Neuronal stem cell (in vitro differentiated cells): Measurements from ENCODE around the gene CDKN3.

Experiments used
- DNase-seq: peaks from one replicate; pipeline ENCODE4 v3.0.0-alpha.2; 2013; ENCODE audit warnings: low spot score
- H2AFZ ChIP-seq: one replicate; pipeline ENCODE4 v1.6.1; 2013; ENCODE audit warnings: mild to moderate bottlenecking, low read length, inconsistent platforms
- H2AK5ac ChIP-seq: 2 replicates; pipeline ENCODE4 v1.6.1; 2013; ENCODE audit warnings: low read depth, mild to moderate bottlenecking, inconsistent platforms, low read length, moderate library complexity, mixed read lengths
- H2BK120ac ChIP-seq: 2 replicates; pipeline ENCODE4 v1.6.1; 2013; ENCODE audit warnings: low read depth, mild to moderate bottlenecking, inconsistent platforms, low read length, moderate library complexity, mixed read lengths
- H2BK12ac ChIP-seq: one replicate; pipeline ENCODE4 v1.6.1; 2013; ENCODE audit warnings: low read length, inconsistent platforms
- H2BK15ac ChIP-seq: 2 replicates; pipeline ENCODE4 v1.6.1; 2013; ENCODE audit warnings: mild to moderate bottlenecking, low read length, inconsistent platforms, mixed read lengths
- H2BK5ac ChIP-seq: one replicate; pipeline ENCODE4 v1.6.1; 2013; ENCODE audit warnings: inconsistent platforms, mild to moderate bottlenecking, low read length, moderate library complexity
- H3K14ac ChIP-seq: one replicate; pipeline ENCODE4 v1.6.1; 2013; ENCODE audit warnings: low read length, inconsistent platforms
- H3K18ac ChIP-seq: 2 replicates; pipeline ENCODE4 v1.6.1; 2013; ENCODE audit warnings: low read length, inconsistent platforms
- H3K23ac ChIP-seq: 2 replicates; pipeline ENCODE4 v1.6.1; 2013; ENCODE audit warnings: low read depth, mild to moderate bottlenecking, mixed read lengths, low read length, inconsistent platforms; ENCODE audit not compliant: poor library complexity
- H3K27ac ChIP-seq: replicated peaks from 3 replicates; pipeline ENCODE4 v1.5.1; 2013; ENCODE audit warnings: low read length, inconsistent platforms
- H3K27me3 ChIP-seq, 3 experiments: 2 replicates each; pipeline ENCODE4 v1.6.1; 2013; ENCODE audit warnings: low read length in 3 of 3, mild to moderate bottlenecking in 2 of 3, inconsistent platforms in 1 of 3, low read depth in 1 of 3, mixed read lengths in 1 of 3, moderate library complexity in 1 of 3; ENCODE audit not compliant: control insufficient read depth in 3 of 3, insufficient read depth in 3 of 3
- H3K36me3 ChIP-seq, 2 donors: replicated peaks in 1 of 2; 2 replicates each; pipeline ENCODE4 v1.6.1; 2013; ENCODE audit warnings: low read length in 2 of 2; ENCODE audit not compliant: control insufficient read depth in 2 of 2, insufficient read depth in 2 of 2
- H3K4ac ChIP-seq: 2 replicates; pipeline ENCODE4 v1.6.1; 2013; ENCODE audit warnings: inconsistent platforms, mild to moderate bottlenecking, low read length, moderate library complexity
- H3K4me1 ChIP-seq, 2 donors: 1 replicate in 1 of 2; 2 replicates in 1 of 2; pipeline ENCODE4 v1.6.1; 2013; ENCODE audit warnings: low read length in 2 of 2, low read depth in 1 of 2; ENCODE audit not compliant: control insufficient read depth in 2 of 2, insufficient read depth in 1 of 2
- H3K4me2 ChIP-seq: one replicate; pipeline ENCODE4 v1.6.1; 2013; ENCODE audit warnings: mild to moderate bottlenecking, low read length, inconsistent platforms; ENCODE audit not compliant: insufficient read depth, poor library complexity, severe bottlenecking
- H3K4me3 ChIP-seq, 2 donors: 2 replicates each; pipeline ENCODE4 v1.5.1; 2013; ENCODE audit warnings: low read length in 2 of 2, mild to moderate bottlenecking in 2 of 2, inconsistent platforms in 1 of 2, moderate library complexity in 1 of 2
- H3K79me1 ChIP-seq: one replicate; pipeline ENCODE4 v1.6.1; 2013; ENCODE audit warnings: low read depth, mild to moderate bottlenecking, inconsistent platforms, low read length, moderate library complexity
- H3K9ac ChIP-seq: one replicate; pipeline ENCODE4 v1.6.1; 2013; ENCODE audit warnings: mild to moderate bottlenecking, low read depth, low read length, inconsistent platforms; ENCODE audit not compliant: poor library complexity
- H3K9me3 ChIP-seq, 2 donors: replicated peaks in 1 of 2; 2 replicates each; pipeline versions ENCODE3 to v1.6.1; 2013; ENCODE audit warnings: low read length in 2 of 2, mild to moderate bottlenecking in 2 of 2, inconsistent platforms in 1 of 2, low read depth in 1 of 2, mixed read lengths in 1 of 2, moderate library complexity in 1 of 2; ENCODE audit not compliant: control insufficient read depth in 2 of 2, insufficient read depth in 1 of 2
- H4K8ac ChIP-seq: one replicate; pipeline ENCODE4 v1.6.1; 2013; ENCODE audit warnings: low read depth, mild to moderate bottlenecking, inconsistent platforms, low read length, moderate library complexity
- H4K91ac ChIP-seq: one replicate; pipeline ENCODE4 v1.6.1; 2013; ENCODE audit warnings: low read length, low read depth, mild to moderate bottlenecking, inconsistent platforms; ENCODE audit not compliant: poor library complexity
- WGBS, 2 donors: extraction: QIAGEN DNeasy Blood & Tissue Kit; methylation state at CpG; one replicate each; pipeline ENCODE4 v1.1.7; 2013; ENCODE audit warnings: missing lambda C conversion rate in 2 of 2, mixed read lengths in 1 of 2; ENCODE audit not compliant: insufficient read length in 2 of 2, insufficient replicate concordance in 1 of 2; ENCODE audit errors: extremely low coverage in 2 of 2; 5-methylcytosine and 5-hydroxymethylcytosine counted together

CDKN3 gene

DNA sequence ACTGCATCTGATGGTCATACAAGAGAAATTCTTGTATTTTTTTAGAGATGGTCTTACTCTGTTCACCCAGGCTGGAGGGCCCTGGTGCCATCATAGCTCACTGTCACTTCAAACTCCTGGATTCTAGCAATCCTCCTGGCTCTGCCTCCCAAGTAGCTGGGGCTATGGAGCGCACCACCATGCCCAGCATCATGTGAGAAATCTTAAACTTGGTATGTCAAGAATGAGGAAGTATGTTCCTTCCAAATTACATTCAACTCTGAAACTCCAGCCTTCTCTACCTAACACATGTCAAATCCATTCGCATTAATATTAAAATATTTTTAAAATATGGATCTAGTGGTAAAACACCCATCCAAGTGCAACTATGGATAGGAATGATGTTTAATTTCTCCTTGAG lies 27.5 kb upstream of the CDKN3 start:
- DNase-seq, result no peak
- no peak overlapping the region for H2BK15ac ChIP-seq
- no peak overlapping the region for H3K14ac ChIP-seq
- no peak overlapping the region for H4K8ac ChIP-seq
- H3K9me3 ChIP-seq, result no peaks in the 10 kb centered on the region
- no peak overlapping the region for H3K18ac ChIP-seq
- no peaks in the 10 kb centered on the region for H3K79me1 ChIP-seq
- no peak overlapping the region for H3K27ac ChIP-seq
- peaks cover 0 to 40% (median 0%) of the 10 kb centered on the region in 3 experiments for H3K27me3 ChIP-seq
- no peaks in the 10 kb centered on the region for H3K36me3 ChIP-seq
- H3K4ac ChIP-seq, result no peak overlapping the region
- no peak overlapping the region for H2AFZ ChIP-seq
- H3K23ac ChIP-seq, result no peak overlapping the region
- H2BK12ac ChIP-seq, result no peak overlapping the region
- H3K4me2 ChIP-seq, result no peak overlapping the region
- peaks cover 0 to 3% of the 10 kb centered on the region in 2 donors for H3K4me1 ChIP-seq
- H2BK5ac ChIP-seq, result no peak overlapping the region
- no peak overlapping the region for H3K9ac ChIP-seq
- H4K91ac ChIP-seq, result no peak overlapping the region
- WGBS, 2 donors, result 100% methylated on average over 1 of the region's 2 CpGs; no CpG with 5 or more reads in 1 of the 2 donors
- H2AK5ac ChIP-seq, result no peak overlapping the region
- H3K4me3 ChIP-seq, result no peak overlapping the region
- no peak overlapping the region for H2BK120ac ChIP-seq

DNA sequence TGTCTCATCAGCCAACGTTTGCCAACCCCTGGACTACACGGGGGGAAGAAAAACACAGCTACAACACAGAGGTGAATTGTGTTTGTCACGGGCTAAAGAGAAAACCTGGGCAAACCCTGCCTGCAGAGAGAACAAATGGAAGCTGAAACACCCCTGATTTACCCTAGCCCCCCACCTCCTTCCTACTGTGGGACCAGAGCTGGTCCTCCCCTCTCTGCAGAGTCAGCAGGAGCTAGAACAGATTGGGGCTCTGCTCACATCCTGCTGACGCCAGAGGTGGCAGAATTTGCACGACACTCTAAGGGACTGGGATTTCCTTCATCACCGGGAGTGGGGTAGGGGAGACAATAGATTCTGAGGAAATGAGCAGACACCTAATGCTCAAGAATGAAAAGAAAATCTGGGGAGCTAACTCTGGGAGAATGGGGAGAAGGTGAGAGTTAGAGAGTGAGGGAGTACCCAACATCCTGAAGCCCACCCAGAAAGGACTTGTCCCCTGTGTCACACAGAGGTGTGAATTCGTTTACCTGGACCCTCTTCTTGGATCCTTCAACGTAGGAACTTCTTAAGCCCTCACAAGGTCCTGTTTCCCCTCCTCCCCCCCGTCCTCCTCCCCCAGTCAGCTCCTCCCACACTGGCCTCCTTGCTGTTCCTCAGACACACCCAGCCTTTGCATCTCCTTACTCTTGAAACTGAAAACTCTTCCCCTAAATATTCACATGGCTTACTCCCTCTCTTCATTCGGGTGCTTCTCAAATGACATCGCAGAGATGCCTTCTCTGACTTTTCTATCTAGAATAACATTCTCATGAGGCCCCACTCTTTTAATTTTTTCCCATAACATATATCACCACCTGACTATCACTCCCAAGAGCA lies 26.2 kb upstream of the CDKN3 start:
- no peak overlapping the region for H2AFZ ChIP-seq
- no peak overlapping the region for H4K8ac ChIP-seq
- WGBS, 2 donors, result no CpG with 5 or more reads among the region's 11 CpGs
- H3K18ac ChIP-seq, result no peak overlapping the region
- H3K36me3 ChIP-seq, result no peaks in the 10 kb centered on the region
- H2BK5ac ChIP-seq, result no peak overlapping the region
- H2BK120ac ChIP-seq, result no peak overlapping the region
- H4K91ac ChIP-seq, result no peak overlapping the region
- H3K4me2 ChIP-seq, result no peak overlapping the region
- no peak overlapping the region for H3K14ac ChIP-seq
- no peak overlapping the region for H3K27ac ChIP-seq
- H3K9ac ChIP-seq, result no peak overlapping the region
- H3K27me3 ChIP-seq, result peaks cover 0 to 32% (median 0%) of the 10 kb centered on the region in 3 experiments
- no peak overlapping the region for H3K4me3 ChIP-seq
- H3K4ac ChIP-seq, result no peak overlapping the region
- no peak overlapping the region for H2BK15ac ChIP-seq
- no peak overlapping the region for H2BK12ac ChIP-seq
- no peak for DNase-seq
- H3K4me1 ChIP-seq, result peaks cover 0 to 3% of the 10 kb centered on the region in 2 donors
- H3K23ac ChIP-seq, result no peak overlapping the region
- H3K9me3 ChIP-seq, result no peaks in the 10 kb centered on the region
- H2AK5ac ChIP-seq, result no peak overlapping the region
- H3K79me1 ChIP-seq, result no peaks in the 10 kb centered on the region

DNA sequence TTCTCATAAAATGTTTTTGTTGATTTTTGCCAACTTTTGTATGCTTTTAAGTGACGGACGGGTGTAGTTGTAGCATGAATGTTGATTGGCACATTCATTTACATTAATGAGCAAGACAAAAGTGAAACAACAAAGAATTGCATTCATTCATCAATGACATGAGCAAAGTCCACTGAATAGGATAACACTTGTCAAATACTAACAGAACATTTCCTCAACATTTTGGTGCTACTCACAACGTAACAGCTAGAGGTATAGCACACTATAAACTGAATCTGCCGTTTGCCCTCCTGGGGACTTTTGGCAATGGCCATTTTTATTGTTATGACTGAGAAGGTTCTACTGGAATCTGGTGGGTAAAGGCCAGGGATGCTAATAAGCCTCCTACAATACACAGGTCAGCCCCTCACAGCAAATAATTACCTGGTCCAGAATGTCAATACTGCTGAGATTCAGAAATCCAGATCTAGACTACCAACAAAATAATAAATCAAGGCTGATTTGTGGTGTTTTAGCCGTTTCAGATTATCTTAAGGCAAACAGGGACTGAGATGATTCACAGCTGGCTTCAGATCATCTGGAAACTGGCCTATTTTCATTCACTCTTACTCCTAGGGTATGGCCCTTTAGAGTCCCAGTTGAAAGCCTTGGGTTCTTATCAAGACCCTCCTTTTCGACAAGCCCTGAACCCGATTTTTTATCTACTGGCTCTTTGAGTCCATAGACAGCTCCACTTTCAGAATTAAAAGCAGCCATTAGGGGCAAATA lies 22.5 kb upstream of the CDKN3 start:
- H4K8ac ChIP-seq, result no peak overlapping the region

DNA sequence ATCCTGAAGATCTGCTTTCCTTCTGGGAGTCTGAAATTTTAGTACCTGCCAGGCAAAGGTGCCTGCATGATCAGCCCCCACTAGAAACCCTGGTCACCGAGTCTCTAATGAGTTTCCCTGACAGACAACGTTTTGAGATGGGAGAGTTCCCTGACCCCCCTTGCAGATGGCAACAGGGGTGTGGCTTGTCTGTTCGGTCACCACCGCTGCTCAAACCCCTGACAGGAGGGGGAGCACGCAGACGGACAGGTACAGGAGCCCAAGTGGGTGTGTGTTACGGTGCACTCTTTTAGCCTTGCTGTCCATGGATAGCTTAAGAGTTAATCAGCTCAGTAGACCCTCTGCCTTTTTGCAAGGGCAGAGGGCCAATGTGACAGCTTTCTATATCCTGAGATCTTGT lies 19.3 kb upstream of the CDKN3 start:
- Histone ChIP-seq H3K9me3 (no peaks in the 10 kb centered on the region), H3K36me3 (no peaks in the 10 kb centered on the region), H3K4me1 (peaks cover 0 to 3% of the 10 kb centered on the region in 2 donors), H3K4ac (no peak overlapping the region), H2AFZ (no peak overlapping the region), H3K18ac (peak overlapping the region; percentile 60), H2BK5ac (no peak overlapping the region), H3K4me3 (no peak overlapping the region), H4K91ac (no peak overlapping the region), H2BK120ac (no peak overlapping the region), H3K14ac (no peak overlapping the region), H4K8ac (no peak overlapping the region), H3K79me1 (no peaks in the 10 kb centered on the region), H3K4me2 (no peak overlapping the region), H3K27ac (no peak overlapping the region), H3K9ac (no peak overlapping the region), H3K23ac (no peak overlapping the region), H2BK12ac (peak overlapping the region; percentile 17), H2AK5ac (no peak overlapping the region), H3K27me3 (peaks cover 0 to 27% (median 0%) of the 10 kb centered on the region in 3 experiments), H2BK15ac (no peak overlapping the region)
- DNase-seq, result no peak
- no CpG with 5 or more reads among the region's 7 CpGs for WGBS, 2 donors

More for the DNA sequence above, 22.5 kb upstream of the CDKN3 start:
- DNase-seq, result no peak
- no peaks in the 10 kb centered on the region for H3K4me1 ChIP-seq
- no CpG with 5 or more reads among the region's 7 CpGs for WGBS, 2 donors
- no peaks in the 10 kb centered on the region for H3K79me1 ChIP-seq
- no peak overlapping the region for H3K4me3 ChIP-seq
- no peak overlapping the region for H3K23ac ChIP-seq
- H3K4ac ChIP-seq, result no peak overlapping the region
- no peak overlapping the region for H3K27ac ChIP-seq
- H3K9ac ChIP-seq, result no peak overlapping the region
- H3K4me2 ChIP-seq, result no peak overlapping the region
- no peak overlapping the region for H3K14ac ChIP-seq
- no peak overlapping the region for H2AFZ ChIP-seq
- H2BK5ac ChIP-seq, result no peak overlapping the region
- H2AK5ac ChIP-seq, result no peak overlapping the region
- H3K9me3 ChIP-seq, result no peaks in the 10 kb centered on the region
- no peak overlapping the region for H2BK12ac ChIP-seq
- H3K27me3 ChIP-seq, result peaks cover 0 to 36% (median 0%) of the 10 kb centered on the region in 3 experiments
- H3K36me3 ChIP-seq, result no peaks in the 10 kb centered on the region
- no peak overlapping the region for H3K18ac ChIP-seq
- no peak overlapping the region for H4K91ac ChIP-seq
- no peak overlapping the region for H2BK120ac ChIP-seq
- H2BK15ac ChIP-seq, result no peak overlapping the region
